Measurements from ENCODE around the gene SMOC1.

- TF ChIP-seq CTCF (conservative IDR thresholded peaks at IDR 0.05 in 1 of 2, IDR thresholded peaks at IDR 0.05 in 1 of 2; ENCODE audit: low read depth in 1 of 2, low read length in 2 of 2): no peak
- TF ChIP-seq EZH2 (IDR thresholded peaks at IDR 0.05; ENCODE audit: low read length, missing control alignments): no peak
These were observed 29.0 kb upstream of the SMOC1 start for GRCh38 chr14:69850086-69850735.

Data from fibroblast of lung (primary cell).